H9 (cell line): Measurements from ENCODE around the gene PLA2G2C. TPM values are rescaled to one million over a fixed set of nuclear protein-coding genes. Genes with fewer than 3 reads are reported as not detected.

Experiments
- DNase-seq: peaks from one replicate; pipeline ENCODE4 v3.0.0-alpha.2; 2017
- H2AFZ ChIP-seq: one replicate; pipeline ENCODE4 v1.6.1; 2013; ENCODE audit warnings: mild to moderate bottlenecking, low read length, control low read depth, moderate library complexity
- H2AK5ac ChIP-seq: 2 replicates; pipeline ENCODE4 v1.6.1; 2013; ENCODE audit warnings: low read length, control low read depth, mixed read lengths; ENCODE audit not compliant: insufficient read length
- H2BK120ac ChIP-seq: one replicate; pipeline ENCODE4 v1.6.1; 2013; ENCODE audit warnings: low read depth, mild to moderate bottlenecking, low read length, control low read depth, inconsistent platforms; ENCODE audit not compliant: poor library complexity, severe bottlenecking
- H2BK12ac ChIP-seq: 2 replicates; pipeline ENCODE4 v1.6.1; 2013; ENCODE audit warnings: low read length, control low read depth, mixed read lengths, low read depth; ENCODE audit not compliant: insufficient read length
- H2BK15ac ChIP-seq: 2 replicates; pipeline ENCODE4 v1.6.1; 2013; ENCODE audit warnings: low read depth, low read length, control low read depth
- H2BK20ac ChIP-seq: one replicate; pipeline ENCODE4 v1.6.1; 2013; ENCODE audit warnings: low read depth, mild to moderate bottlenecking, low read length, control low read depth, inconsistent platforms; ENCODE audit not compliant: poor library complexity, severe bottlenecking
- H2BK5ac ChIP-seq: 2 replicates; pipeline ENCODE4 v1.6.1; 2013; ENCODE audit warnings: low read length, control low read depth, mixed read lengths; ENCODE audit not compliant: insufficient read length
- H3K14ac ChIP-seq: 2 replicates; pipeline ENCODE4 v1.6.1; 2013; ENCODE audit warnings: low read length, control low read depth; ENCODE audit not compliant: insufficient read depth
- H3K18ac ChIP-seq: 2 replicates; pipeline ENCODE4 v1.6.1; 2013; ENCODE audit warnings: low read depth, mild to moderate bottlenecking, mixed read lengths, low read length, control low read depth; ENCODE audit not compliant: insufficient read length
- H3K23ac ChIP-seq: 2 replicates; pipeline ENCODE4 v1.6.1; 2013; ENCODE audit warnings: low read length, control low read depth, mixed read lengths, low read depth; ENCODE audit not compliant: insufficient read length
- H3K23me2 ChIP-seq: 2 replicates; pipeline ENCODE4 v1.6.1; 2013; ENCODE audit warnings: low read depth, mild to moderate bottlenecking, mixed read lengths, low read length, control low read depth; ENCODE audit not compliant: insufficient read length, poor library complexity, severe bottlenecking
- H3K27ac ChIP-seq: 2 replicates; pipeline ENCODE4 v1.5.1; 2013; ENCODE audit warnings: low read length, control low read depth, mixed read lengths, low read depth; ENCODE audit not compliant: insufficient read length
- H3K27me3 ChIP-seq: 2 replicates; pipeline ENCODE4 v1.6.1; 2013; ENCODE audit warnings: low read length, control low read depth, inconsistent platforms; ENCODE audit not compliant: insufficient read depth
- H3K4ac ChIP-seq: 2 replicates; pipeline ENCODE4 v1.6.1; 2013; ENCODE audit warnings: low read depth, mild to moderate bottlenecking, control low read depth, inconsistent platforms, low read length, moderate library complexity
- H3K4me1 ChIP-seq: 2 replicates; pipeline ENCODE4 v1.6.1; 2013; ENCODE audit warnings: low read length, control low read depth, inconsistent platforms; ENCODE audit not compliant: insufficient read depth
- H3K4me2 ChIP-seq: 2 replicates; pipeline ENCODE4 v1.6.1; 2013; ENCODE audit warnings: low read length, control low read depth, mixed read lengths; ENCODE audit not compliant: insufficient read length, insufficient read depth
- H3K56ac ChIP-seq: 2 replicates; pipeline ENCODE4 v1.6.1; 2013; ENCODE audit warnings: low read depth, mild to moderate bottlenecking, mixed read lengths, low read length, control low read depth; ENCODE audit not compliant: insufficient read length
- H3K79me1 ChIP-seq: 2 replicates; pipeline ENCODE4 v1.6.1; 2013; ENCODE audit warnings: low read depth, mild to moderate bottlenecking, moderate library complexity, low read length, control low read depth, inconsistent platforms; ENCODE audit not compliant: insufficient read depth, poor library complexity, severe bottlenecking
- H3K79me2 ChIP-seq: 2 replicates; pipeline ENCODE4 v1.6.1; 2013; ENCODE audit warnings: low read length, control low read depth, inconsistent platforms; ENCODE audit not compliant: insufficient read depth
- H3K9ac ChIP-seq: 2 replicates; pipeline ENCODE4 v1.6.1; 2013; ENCODE audit warnings: low read length, control low read depth, mixed read lengths; ENCODE audit not compliant: insufficient read length; ENCODE audit errors: extremely low read depth
- H3K9me3 ChIP-seq: one replicate; pipeline ENCODE4 v1.6.1; 2013; ENCODE audit warnings: low read depth, low read length, inconsistent platforms; ENCODE audit not compliant: control insufficient read depth
- H3T11ph ChIP-seq: one replicate; pipeline ENCODE4 v1.6.1; 2013; ENCODE audit warnings: mild to moderate bottlenecking, low read length, control low read depth, inconsistent platforms
- H4K20me1 ChIP-seq: one replicate; pipeline ENCODE4 v1.6.1; 2013; ENCODE audit not compliant: control insufficient read depth, insufficient read length, insufficient read depth
- H4K5ac ChIP-seq: 2 replicates; pipeline ENCODE4 v1.6.1; 2013; ENCODE audit warnings: low read depth, mild to moderate bottlenecking, mixed read lengths, low read length, control low read depth; ENCODE audit not compliant: insufficient read length
- H4K8ac ChIP-seq: replicated peaks from 2 replicates; pipeline ENCODE4 v1.6.1; 2013; ENCODE audit warnings: low read length, control low read depth, mixed read lengths, low read depth; ENCODE audit not compliant: insufficient read length
- H4K91ac ChIP-seq: 2 replicates; pipeline ENCODE4 v1.6.1; 2013; ENCODE audit warnings: low read depth, mild to moderate bottlenecking, moderate library complexity, mixed read lengths, low read length, control low read depth; ENCODE audit not compliant: insufficient read length
- H3K27ac Mint-ChIP-seq, 3 experiments: 2 replicates in 2 of 3; 3 replicates in 1 of 3; pipeline ENCODE4 v1.8.0; 2020 to 2021; ENCODE audit warnings: mixed read lengths in 3 of 3, mild to moderate bottlenecking in 1 of 3, moderate library complexity in 1 of 3
- H3K27me3 Mint-ChIP-seq: 2 replicates; pipeline ENCODE4 v1.8.0; 2021; ENCODE audit warnings: low read depth, mild to moderate bottlenecking, moderate library complexity, mixed read lengths
- H3K36me3 Mint-ChIP-seq, 3 experiments: 2 replicates in 2 of 3; 3 replicates in 1 of 3; pipeline ENCODE4 v1.8.0; 2020 to 2021; ENCODE audit warnings: low read depth in 3 of 3, mixed read lengths in 3 of 3; ENCODE audit not compliant: insufficient read depth in 1 of 3
- H3K4me1 Mint-ChIP-seq, 2 experiments: 2 replicates each; pipeline ENCODE4 v1.8.0; 2020; ENCODE audit warnings: mixed read lengths in 2 of 2
- H3K4me3 Mint-ChIP-seq, 2 experiments: 2 replicates in 1 of 2; 3 replicates in 1 of 2; pipeline ENCODE4 v1.8.0; 2020 to 2021; ENCODE audit warnings: mild to moderate bottlenecking in 2 of 2, mixed read lengths in 2 of 2, moderate library complexity in 1 of 2
- H3K9me3 Mint-ChIP-seq, 2 experiments: 2 replicates in 1 of 2; 3 replicates in 1 of 2; pipeline ENCODE4 v1.8.0; 2020; ENCODE audit warnings: mild to moderate bottlenecking in 2 of 2, mixed read lengths in 2 of 2, moderate library complexity in 1 of 2
- WGBS: extraction: QIAGEN DNeasy Blood & Tissue Kit; methylation state at CpG from one replicate; pipeline ENCODE4 v1.1.7; 2013; ENCODE audit warnings: missing lambda C conversion rate, low lambda C conversion rate, mixed read lengths; ENCODE audit not compliant: insufficient read length; ENCODE audit errors: extremely low coverage; 5-methylcytosine and 5-hydroxymethylcytosine counted together
- total RNA-seq: library from RNA; stranded (reverse); gene quantifications from 2 replicates; pipeline ENCODE4 v1.2.1, GENCODE V29; 2021
- TF ChIP-seq, protein P1 (sequence below): fragments of 200-600 bp; sonication (generic); conservative IDR thresholded peaks from 3 replicates; pipeline ENCODE4 v1.8.0; 2021; ENCODE audit warnings: antibody characterized with exemption, mild to moderate bottlenecking

PLA2G2C gene
- total RNA-seq, 1 experiment from 2014 or later, result not detected

DNA sequence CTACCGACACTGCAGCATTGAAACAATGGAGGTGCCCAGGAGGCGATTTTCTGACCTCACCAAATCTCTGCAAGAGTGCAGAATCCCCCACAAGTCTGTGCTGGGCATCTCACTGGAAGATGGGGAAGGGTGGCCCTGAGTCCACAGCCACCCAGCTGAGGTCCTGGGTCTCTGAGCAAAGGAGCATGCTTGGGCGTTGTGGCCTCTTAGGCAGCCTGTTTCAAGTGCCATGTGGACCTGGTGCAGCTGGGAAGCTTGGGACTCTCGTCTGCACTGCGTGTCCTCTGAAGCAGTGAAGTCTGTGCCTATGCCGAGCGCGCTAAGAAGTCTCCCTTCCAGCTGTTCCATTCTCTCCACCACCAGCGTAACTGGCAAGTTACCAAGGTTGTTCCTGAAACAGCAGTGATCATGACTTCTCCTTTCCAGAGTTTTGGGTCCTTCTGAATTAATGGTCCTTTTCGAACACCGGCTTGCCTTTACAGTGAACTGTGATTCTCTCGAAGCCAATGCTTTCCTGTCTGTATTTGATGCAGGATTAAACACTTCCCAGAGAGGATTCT, 5.0 kb upstream of the PLA2G2C start:
- Histone ChIP-seq H3K23me2 (peaks cover 3% of the 10 kb centered on the region), H3K9ac (no peak overlapping the region), H2BK12ac (no peak overlapping the region), H3K9me3 (no peaks in the 10 kb centered on the region), H3K79me2 (no peaks in the 10 kb centered on the region), H2BK5ac (no peak overlapping the region), H3K79me1 (no peaks in the 10 kb centered on the region), H2BK15ac (no peak overlapping the region), H2BK120ac (no peak overlapping the region), H2BK20ac (no peak overlapping the region), H4K5ac (no peak overlapping the region), H3K56ac (no peak overlapping the region), H3K4me1 (0 out of 2 replicates have a peak, but pooled peaks cover 3% of the 10 kb centered on the region), H3K27me3 (no peaks in the 10 kb centered on the region; the same call in 1 of the 2 replicates), H3K4me2 (no peak overlapping the region), H3T11ph (no peak overlapping the region), H4K8ac (no peak overlapping the region), H3K18ac (no peak overlapping the region), H3K4ac (no peak overlapping the region), H4K91ac (no peak overlapping the region), H3K23ac (no peak overlapping the region), H3K14ac (no peak overlapping the region), H4K20me1 (no peaks in the 10 kb centered on the region), H3K27ac (no peak overlapping the region), H2AK5ac (no peak overlapping the region), H2AFZ (no peak overlapping the region)
- H3K27ac Mint-ChIP-seq, result no peak overlapping the region; a peak in 1 of 7 replicates
- no peak overlapping the region for H3K4me3 Mint-ChIP-seq
- no peaks in the 10 kb centered on the region; a peak in 1 of 7 replicates for H3K36me3 Mint-ChIP-seq
- TF ChIP-seq, protein P1, sequence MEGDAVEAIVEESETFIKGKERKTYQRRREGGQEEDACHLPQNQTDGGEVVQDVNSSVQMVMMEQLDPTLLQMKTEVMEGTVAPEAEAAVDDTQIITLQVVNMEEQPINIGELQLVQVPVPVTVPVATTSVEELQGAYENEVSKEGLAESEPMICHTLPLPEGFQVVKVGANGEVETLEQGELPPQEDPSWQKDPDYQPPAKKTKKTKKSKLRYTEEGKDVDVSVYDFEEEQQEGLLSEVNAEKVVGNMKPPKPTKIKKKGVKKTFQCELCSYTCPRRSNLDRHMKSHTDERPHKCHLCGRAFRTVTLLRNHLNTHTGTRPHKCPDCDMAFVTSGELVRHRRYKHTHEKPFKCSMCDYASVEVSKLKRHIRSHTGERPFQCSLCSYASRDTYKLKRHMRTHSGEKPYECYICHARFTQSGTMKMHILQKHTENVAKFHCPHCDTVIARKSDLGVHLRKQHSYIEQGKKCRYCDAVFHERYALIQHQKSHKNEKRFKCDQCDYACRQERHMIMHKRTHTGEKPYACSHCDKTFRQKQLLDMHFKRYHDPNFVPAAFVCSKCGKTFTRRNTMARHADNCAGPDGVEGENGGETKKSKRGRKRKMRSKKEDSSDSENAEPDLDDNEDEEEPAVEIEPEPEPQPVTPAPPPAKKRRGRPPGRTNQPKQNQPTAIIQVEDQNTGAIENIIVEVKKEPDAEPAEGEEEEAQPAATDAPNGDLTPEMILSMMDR, result no peak
- H3K27me3 Mint-ChIP-seq, result peaks cover 62% of the 10 kb centered on the region
- H3K4me1 Mint-ChIP-seq, result peaks cover 22 to 25% of the 10 kb centered on the region in 2 experiments
- WGBS, result no CpG with 5 or more reads among the region's 12 CpGs
- no peak for DNase-seq
- H3K9me3 Mint-ChIP-seq, result no peaks in the 10 kb centered on the region
